DMS 273 (cell line): Measurements from ENCODE around the gene OR51B4.
"Not testable (repeated sequence)": the region's sequence is repeated elsewhere in the genome, so short reads cannot be mapped to it uniquely, and the experiment has no call there.

Experiments
- DNase-seq: peaks from one replicate; lab custom pipeline; 2025; ENCODE audit not compliant: unreplicated experiment; lab: John Stamatoyannopoulos, UW

Gene OR51B4

DNA sequence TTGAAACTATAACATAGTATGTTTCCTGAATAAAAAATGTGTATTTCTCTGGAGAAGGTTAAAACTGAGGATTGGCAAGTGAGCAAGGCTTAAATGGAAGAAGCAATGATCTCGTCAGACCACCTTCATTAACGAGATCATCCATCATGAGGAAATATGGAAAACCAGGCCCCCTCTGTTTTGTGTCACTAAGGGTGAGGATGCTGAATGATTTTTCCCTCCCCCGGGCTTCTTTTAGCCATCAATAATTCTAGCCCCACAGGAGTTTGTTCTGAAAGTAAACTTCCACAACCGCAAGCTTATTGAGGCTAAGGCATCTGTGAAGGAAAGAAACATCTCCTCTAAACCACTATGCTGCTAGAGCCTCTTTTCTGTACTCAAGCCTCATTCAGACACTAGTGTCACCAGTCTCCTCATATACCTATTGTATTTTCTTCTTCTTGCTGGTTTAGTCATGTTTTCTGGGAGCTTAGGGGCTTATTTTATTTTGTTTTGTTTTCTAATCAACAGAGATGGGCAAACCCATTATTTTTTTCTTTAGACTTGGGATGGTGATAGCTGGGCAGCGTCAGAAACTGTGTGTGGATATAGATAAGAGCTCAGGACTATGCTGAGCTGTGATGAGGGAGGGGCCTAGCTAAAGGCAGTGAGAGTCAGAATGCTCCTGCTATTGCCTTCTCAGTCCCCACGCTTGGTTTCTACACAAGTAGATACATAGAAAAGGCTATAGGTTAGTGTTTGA lies 26.2 kb downstream of the OR51B4 start:
- no peak for DNase-seq

DNA sequence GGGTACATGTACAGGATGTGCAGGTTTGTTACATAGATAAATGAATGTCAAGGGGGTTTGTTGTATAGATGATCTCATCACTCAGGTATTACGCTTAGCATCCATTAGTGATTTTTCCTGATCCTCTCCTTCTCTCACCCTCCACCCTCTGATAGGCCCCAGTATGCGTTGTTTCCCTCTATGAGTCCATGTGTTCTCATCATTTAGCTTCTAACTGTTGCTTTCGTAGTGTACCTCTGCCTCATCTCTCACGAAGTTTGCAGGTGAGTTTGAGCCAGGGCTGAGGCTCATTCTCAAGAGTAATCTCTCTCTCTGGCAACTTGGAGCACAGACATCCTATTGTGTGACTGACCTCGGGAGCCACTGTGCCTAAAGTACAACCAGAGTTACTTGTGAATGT lies 27.4 kb downstream of the OR51B4 start:
- DNase-seq, result no peak

DNA sequence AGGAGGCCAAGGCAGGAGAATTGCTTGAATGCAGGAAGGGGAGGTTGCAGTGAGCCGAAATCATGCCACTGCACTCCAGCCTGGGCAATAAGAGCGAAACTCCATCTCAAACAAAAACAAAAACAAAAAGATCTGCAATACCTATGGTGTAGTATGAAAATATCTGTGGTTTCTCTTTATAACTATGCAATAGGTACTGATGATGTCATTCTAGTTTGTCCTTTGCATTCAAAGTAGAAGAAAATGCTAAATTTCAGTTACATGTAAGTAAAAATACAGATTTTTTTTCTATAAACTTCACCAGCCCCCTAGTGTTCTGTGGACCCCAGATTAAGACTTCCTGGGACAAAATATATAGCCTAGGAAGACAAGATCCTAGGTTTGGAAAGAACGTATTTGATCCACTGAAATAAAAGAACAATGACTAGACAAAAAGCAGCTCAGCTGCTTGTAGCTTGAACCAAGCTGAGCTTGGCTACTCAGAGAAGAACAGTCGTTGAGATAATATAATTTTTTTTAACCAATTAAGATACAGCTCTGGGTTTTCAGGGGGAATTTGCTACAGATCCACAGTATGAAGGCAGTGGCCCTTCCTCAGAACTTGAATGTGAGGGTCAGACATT lies 29.2 kb downstream of the OR51B4 start:
- no peak for DNase-seq

DNA sequence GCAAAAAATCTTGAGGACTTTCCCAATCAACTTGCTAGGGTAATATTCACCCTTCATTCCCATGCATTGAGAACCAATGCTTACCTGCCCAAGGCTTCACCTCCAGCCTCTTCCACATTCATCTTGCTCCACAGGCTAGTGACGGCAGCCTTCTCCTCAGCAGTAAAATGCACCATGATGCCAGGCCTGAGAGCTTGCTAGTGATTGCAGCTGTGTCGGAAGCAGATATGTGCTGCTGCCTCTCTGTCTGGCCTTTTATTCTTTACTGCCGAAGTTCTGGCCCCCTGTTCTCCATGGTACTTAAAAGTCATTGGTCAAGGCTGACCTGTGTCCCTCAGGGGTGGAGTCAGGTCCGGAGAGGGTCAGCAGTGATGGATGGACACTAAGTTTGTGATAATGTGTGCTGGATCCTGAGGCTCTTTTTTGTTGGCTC lies 32.0 kb downstream of the OR51B4 start, which contains the start of gene HBE1:
TSS of gene HBE1 (minus strand) at position 231 of the 433 bp plus-strand sequence. CDS start at position 176, 55 bp downstream.
- DNase-seq, result no peak

DNA sequence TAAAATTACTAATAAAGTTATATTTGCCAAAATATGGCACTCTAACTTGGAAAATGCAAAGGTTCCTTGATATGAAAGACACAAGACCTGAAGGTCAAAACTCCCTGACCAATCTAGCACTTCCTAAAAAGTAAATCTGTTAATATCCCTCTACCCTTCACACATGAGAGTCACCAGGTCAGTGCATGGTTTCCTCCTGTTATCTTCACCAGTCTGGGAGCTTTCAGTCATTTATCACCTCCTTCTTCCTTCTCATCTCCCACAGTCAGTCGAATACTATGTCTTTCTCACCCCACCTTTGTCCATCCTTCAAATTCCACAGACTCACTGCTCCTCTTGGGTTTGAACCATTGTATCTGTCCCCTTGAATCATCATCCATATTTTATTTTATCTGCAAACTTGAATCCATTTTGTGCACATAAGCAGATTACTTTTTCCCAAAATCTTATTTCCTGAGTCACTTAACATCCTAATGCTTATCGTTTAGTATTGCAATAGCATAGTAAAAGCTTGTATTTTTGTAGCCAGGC lies 34.6 kb downstream of the OR51B4 start:
- DNase-seq, result no peak

DNA sequence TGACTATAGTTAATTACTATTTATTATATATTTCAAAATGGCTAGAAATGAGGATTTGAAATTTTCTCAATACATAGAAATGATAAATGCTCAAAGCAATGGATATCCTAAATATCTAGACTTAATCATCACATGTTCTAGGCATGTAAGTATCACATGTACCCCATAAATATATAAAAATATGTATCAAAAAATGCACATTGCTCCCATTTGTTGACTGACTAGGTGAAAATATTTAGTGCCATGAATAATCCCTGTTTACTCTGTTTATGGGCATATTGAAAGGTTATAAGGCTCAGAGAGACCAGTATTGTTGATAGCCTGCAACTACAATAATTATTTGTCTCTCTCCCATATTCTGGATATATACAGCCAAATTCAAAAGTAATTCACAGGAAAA lies 35.1 kb downstream of the OR51B4 start:
- no peak for DNase-seq

DNA sequence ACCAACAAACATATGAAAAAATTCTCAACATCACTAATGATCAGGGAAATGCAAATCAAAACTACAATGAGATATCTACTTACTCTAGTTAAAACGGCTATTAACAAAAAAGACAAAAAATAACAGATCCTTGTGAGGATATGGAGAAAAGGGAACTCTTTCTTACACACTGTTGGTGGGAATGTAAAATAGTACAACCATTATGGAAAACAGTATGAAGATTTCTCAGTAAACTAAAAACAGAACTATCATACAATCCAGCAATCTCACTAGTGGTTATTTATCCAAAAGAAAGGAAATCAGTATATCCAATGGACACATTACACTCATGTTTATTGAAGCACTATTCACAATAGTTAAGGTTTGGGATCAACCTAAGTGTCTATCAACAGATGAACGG lies 35.9 kb downstream of the OR51B4 start:
- no peak for DNase-seq

DNA sequence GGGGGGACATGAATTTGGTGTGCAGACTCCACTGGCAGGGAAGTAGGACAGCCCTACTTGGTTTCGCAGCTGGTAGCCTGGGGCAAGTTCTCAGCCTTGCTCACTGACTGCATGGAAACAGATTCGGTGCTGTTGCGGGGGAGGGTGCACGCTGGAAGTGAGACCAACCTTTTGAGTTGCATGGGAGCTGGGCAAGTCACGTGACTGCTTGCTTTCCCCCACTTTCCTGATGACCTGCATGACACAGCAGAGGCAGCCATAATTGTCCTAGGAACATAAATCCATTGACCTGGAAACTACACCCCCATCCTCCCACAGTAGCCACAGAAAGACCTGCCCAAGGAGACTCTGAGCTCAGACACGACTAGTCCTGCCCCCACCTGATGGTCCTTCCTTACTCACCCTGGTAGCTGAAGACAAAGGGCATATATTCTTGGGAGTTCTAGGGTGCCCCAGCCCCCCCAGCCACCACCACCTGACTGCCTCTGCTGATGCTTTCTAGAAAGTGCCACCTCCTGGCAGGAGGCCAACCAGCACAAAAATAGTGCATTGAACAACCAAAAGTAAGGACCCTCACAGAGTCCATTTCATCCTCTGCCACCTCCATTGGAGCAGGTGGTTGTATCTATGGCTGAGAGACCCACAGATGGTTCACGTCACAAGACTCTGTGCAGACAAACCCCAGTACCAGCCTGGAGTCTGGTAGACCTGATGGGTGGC lies 43.0 kb downstream of the OR51B4 start:
- no peak for DNase-seq

DNA sequence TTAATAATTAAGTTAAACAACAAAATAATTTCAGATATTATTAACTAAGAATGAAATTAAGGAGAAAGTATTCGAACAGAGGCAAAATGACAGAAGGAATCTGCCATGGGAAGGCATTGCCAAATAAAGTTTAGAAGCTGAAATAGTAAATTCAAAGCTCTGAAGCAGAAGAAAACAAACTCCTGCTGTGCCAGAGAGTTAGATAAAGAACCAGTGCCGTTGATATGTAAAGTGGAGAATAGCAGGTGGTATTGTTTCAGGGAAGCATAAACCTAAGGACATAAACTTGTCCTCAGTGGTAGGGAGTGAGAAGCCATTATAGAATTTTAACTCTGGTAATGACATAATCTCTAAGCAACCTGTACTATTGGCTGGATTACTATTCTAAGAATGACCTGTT lies 44.5 kb downstream of the OR51B4 start:
- DNase-seq, result no peak

DNA sequence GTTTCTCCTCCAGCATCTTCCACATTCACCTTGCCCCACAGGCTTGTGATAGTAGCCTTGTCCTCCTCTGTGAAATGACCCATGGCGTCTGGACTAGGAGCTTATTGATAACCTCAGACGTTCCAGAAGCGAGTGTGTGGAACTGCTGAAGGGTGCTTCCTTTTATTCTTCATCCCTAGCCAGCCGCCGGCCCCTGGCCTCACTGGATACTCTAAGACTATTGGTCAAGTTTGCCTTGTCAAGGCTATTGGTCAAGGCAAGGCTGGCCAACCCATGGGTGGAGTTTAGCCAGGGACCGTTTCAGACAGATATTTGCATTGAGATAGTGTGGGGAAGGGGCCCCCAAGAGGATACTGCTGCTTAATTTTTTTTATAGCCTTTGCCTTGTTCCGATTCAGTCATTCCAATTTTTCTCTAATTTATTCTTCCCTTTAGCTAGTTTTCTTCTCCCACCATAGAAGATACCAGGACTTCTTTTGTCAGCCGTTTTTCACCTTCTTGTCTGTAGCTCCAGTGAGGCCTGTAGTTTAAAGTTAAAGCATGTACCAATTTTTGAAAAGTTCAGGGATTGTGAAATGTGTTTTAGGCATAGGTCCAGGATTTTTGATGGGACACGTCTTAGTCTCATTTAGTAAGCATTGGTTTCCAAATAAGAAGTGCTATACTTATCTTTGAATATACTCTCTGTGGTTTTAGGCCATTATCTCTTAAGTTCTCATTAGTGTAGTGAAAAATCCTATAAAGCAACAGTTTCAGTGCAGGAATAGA lies 46.9 kb downstream of the OR51B4 start, which contains the start of gene HBG2:
TSS of gene HBG2 (minus strand) at position 136 of the 768 bp plus-strand sequence. CDS start at position 83, 53 bp downstream.
- not testable (repeated sequence) for DNase-seq

DNA sequence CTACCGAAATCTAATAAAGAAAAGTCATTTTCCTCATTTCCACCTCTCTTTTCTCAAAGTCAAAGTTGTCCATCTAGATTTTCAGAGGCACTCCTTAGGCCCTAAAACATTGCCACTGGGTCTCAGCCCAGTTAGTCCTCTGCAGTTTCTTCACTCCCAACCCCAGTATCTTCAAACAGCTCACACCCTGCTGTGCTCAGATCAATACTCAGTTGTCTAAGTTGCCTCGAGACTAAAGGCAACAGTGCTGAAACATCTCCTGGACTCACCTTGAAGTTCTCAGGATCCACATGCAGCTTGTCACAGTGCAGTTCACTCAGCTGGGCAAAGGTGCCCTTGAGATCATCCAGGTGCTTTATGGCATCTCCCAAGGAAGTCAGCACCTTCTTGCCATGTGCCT lies 47.7 kb downstream of the OR51B4 start:
- not testable (repeated sequence) for DNase-seq

DNA sequence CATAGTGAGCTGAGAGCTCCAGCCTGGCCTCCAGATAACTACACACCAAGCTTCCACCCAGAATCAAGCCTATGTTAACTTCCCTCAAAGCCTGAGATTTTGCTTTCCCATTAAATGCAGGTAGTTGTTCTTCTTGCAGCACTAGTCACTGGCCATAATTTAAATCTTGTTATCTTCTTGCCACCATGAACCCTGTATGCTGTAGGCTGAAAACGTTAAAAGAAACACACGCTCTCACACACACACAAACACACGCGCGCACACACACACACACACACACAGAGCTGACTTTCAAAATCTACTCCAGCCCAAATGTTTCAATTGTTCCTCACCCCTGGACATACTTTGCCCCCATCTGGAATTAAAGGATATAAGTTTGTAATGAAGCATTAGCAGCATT lies 48.3 kb downstream of the OR51B4 start:
- not testable (repeated sequence) for DNase-seq

DNA sequence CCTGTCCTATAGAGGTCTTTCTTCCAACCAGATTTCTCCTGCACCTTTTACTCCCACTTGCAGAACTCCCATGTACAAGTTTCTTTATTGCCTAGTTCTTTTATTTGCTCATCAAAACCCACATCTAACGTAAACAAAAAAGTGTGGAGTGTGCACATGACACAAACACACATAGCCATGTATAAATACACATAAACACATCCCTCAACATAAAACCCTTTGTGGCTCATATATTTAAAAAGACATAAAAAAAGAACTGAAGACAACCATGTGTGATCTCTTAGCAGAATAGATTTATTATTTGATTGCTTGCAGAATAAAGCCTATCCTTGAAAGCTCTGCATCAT lies 48.9 kb downstream of the OR51B4 start:
- no peak for DNase-seq

DNA sequence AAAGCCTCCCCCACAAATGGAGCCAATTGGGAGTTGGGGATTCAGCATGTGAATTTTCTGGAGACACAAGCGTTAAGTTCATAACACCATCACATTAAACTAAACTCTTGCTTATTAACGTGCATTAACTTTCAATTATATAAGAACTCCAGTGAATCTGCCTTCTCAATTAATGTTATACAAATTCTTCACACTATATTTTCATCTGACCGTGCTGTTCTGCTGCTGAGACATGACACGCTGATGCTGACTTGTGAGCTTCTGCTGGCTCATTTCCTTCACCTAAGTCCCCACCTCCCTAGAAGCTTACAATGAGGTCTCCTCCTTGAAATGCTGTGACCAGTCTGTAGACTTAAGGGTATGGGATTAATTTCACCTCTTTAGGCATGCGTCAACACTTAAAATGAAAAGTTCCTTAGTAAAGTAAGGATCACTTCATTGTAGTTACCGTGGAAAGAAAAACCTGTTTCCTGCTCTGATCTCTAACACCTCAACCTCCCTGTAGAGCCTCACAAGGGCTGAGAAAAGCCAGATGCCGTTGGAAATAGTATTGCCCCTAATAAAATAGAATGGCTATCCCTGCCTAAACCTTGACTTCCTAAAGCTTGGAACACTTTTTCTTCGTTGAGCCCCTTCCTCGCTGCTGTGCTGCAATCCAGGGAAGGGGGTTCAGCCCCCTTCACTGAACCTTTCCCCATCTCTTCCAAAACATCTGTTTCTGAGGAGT lies 49.4 kb downstream of the OR51B4 start:
- DNase-seq, result no peak

DNA sequence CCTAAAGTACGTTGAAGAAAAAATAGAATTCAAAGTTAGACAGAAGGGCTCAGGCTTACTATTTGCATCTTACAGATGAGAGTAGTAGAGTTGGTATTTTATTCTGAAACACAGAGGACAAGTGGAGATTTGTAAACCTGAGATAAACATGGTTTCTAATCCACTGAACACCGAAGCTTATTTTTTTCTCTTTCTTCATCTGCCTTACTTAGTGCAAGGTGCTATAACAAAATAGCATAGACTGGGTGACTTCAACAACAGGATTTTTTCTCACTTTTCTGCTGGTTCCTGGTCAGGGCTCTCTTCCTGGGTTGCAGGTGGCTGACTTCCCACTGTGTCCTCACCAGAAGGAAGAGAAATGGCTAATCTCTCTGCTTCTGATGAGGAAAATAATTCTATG lies 50.0 kb downstream of the OR51B4 start:
- no peak for DNase-seq
